Activated CD4-positive, alpha-beta memory T cell treated with anti-CD3 and anti-CD28 coated beads for 36 hours (primary cell): ENCODE measurements around the gene SMOC2. TPM values are rescaled to one million over a fixed set of nuclear protein-coding genes. Genes with fewer than 3 reads are reported as not detected.

ENCODE experiments used
- CTCF ChIA-PET: fragments of 350-600 bp; sonication (Branson Sonifier 250); formaldehyde crosslinking; loops from one replicate; lab custom pipeline; 2021; ENCODE audit warnings: antibody characterized with exemption, inconsistent platforms; lab: Charles Lee
- POLR2A ChIA-PET: fragments of 350-600 bp; sonication (Branson Sonifier 250); formaldehyde crosslinking; loops from one replicate; lab custom pipeline; 2021; ENCODE audit warnings: antibody characterized with exemption; lab: Charles Lee
- DNase-seq: peaks from one replicate; pipeline ENCODE4 v3.0.0-alpha.2; 2020
- H3K27ac Mint-ChIP-seq: one replicate; pipeline ENCODE4 v1.8.0; 2021; ENCODE audit warnings: mixed read lengths
- H3K27me3 Mint-ChIP-seq: one replicate; pipeline ENCODE4 v1.8.0; 2021; ENCODE audit warnings: mixed read lengths
- H3K36me3 Mint-ChIP-seq: one replicate; pipeline ENCODE4 v1.8.0; 2021; ENCODE audit warnings: mixed read lengths
- H3K4me1 Mint-ChIP-seq: one replicate; pipeline ENCODE4 v1.8.0; 2021; ENCODE audit warnings: low read depth, mixed read lengths
- H3K4me3 Mint-ChIP-seq: one replicate; pipeline ENCODE4 v1.8.0; 2021; ENCODE audit warnings: mild to moderate bottlenecking, mixed read lengths
- H3K9me3 Mint-ChIP-seq: one replicate; pipeline ENCODE4 v1.8.0; 2021; ENCODE audit warnings: mixed read lengths
- intact Hi-C: fragments of 100-400 bp; cut with micrococcal nuclease; formaldehyde crosslinking; loops from one replicate; pipeline ENCODE4 v1.15.1; 2023
- total RNA-seq, 2 experiments: library from RNA; stranded (reverse); gene quantifications; one replicate each; pipeline ENCODE4 v1.2.3, GENCODE V29; 2021

Gene SMOC2
- total RNA-seq, 2 experiments from 2014 or later: not detected

GRCh38 chr6:168499045-168499650, 58.2 kb downstream of the SMOC2 start:
- DNase-seq: no peak
- no peak overlapping the region for H3K27ac Mint-ChIP-seq

DNA sequence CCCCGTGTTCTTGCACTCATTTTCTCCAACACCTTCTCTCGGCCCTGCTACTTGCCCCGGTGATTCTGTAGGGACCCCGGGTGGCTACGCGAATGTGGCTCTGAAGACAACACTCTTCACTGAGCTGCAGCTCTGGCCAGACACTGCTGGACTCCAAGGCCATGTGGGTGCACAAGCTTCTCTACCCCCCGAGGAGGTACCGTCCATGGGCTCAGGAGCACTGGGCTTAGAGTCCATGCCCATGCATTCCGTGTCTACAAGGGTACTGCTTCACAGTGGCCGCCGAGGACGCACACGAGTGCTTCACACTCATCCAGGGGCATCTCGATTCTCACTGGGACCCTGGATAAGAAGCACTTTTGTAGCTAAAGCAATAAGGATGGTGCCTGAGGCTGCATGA, 59.5 kb downstream of the SMOC2 start:
- CTCF ChIA-PET: interaction anchor here (1.2 kb wide), 1 partner anchor 17 kb away, joined by 3 read pairs; no protein-coding TSS in a partner anchor
- H3K4me1 Mint-ChIP-seq: no peaks in the 10 kb centered on the region
- DNase-seq: no peak
- peaks cover 2% of the 10 kb centered on the region for H3K27me3 Mint-ChIP-seq
- no peak overlapping the region for H3K4me3 Mint-ChIP-seq
- POLR2A ChIA-PET: no interaction called here
- H3K27ac Mint-ChIP-seq: no peak overlapping the region
- intact Hi-C loops: no loop called here
- no peaks in the 10 kb centered on the region for H3K36me3 Mint-ChIP-seq
- H3K9me3 Mint-ChIP-seq: no peaks in the 10 kb centered on the region

More at GRCh38 chr6:168499045-168499650, 58.2 kb downstream of the SMOC2 start:
- Mint-ChIP-seq H3K9me3 (no peaks in the 10 kb centered on the region), H3K36me3 (no peaks in the 10 kb centered on the region), H3K4me1 (no peaks in the 10 kb centered on the region), H3K4me3 (no peak overlapping the region), H3K27me3 (peaks cover 2% of the 10 kb centered on the region)
- ChIA-PET CTCF (no interaction called here), POLR2A (no interaction called here)
- intact Hi-C loops: no loop called here

DNA sequence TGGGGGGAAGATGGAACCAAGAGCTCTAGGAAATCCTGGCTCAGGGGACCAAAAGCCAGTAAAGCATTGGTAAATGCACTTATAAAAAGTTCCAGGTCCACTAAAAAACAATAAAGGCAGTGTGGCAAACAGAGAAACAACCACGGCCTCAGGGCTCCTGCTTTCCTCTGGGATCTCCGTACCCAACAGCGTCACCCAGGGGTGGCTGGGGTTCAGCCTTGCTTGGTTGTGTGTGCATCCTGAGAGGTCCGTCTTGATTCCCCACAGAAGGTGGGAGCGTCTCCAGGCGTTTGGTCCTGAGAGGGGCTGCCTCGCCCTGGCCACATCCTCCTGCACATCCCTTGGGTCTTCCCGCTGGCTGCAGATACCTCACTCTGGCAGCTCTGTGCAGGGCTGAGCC, 60.6 kb downstream of the SMOC2 start:
- H3K4me1 Mint-ChIP-seq: no peaks in the 10 kb centered on the region
- H3K36me3 Mint-ChIP-seq: no peaks in the 10 kb centered on the region
- no peaks in the 10 kb centered on the region for H3K9me3 Mint-ChIP-seq
- no peak overlapping the region for H3K4me3 Mint-ChIP-seq
- no peak for DNase-seq
- intact Hi-C loops: no loop called here
- H3K27ac Mint-ChIP-seq: no peak overlapping the region
- ChIA-PET POLR2A (no interaction called here), CTCF (interaction anchor here (1.2 kb wide), 1 partner anchor 16 kb away, joined by 3 read pairs; no protein-coding TSS in a partner anchor)
- peaks cover 2% of the 10 kb centered on the region for H3K27me3 Mint-ChIP-seq

DNA sequence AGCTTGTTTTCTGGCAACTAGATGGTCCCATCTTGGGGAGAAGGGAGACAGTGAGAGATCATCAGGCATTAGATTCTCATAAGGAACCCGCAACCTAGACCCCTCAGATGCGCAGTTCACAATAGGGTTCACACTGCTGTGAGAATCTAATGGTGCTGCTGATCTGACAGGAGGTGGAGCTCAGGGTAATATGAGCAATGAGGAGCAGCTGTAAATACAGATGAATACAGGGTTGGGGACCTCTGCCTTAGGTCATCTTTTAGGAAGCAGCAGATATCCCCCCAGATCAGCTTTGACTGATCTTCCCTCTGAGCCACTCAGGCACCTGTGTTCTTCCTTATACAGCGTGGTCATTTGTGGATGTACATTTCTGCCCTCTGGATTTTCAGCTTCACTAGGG, 63.4 kb downstream of the SMOC2 start:
- H3K36me3 Mint-ChIP-seq: no peaks in the 10 kb centered on the region
- no peaks in the 10 kb centered on the region for H3K4me1 Mint-ChIP-seq
- no peak overlapping the region for H3K4me3 Mint-ChIP-seq
- H3K27me3 Mint-ChIP-seq: peaks cover 2% of the 10 kb centered on the region
- H3K27ac Mint-ChIP-seq: no peak overlapping the region
- H3K9me3 Mint-ChIP-seq: no peaks in the 10 kb centered on the region
- no peak for DNase-seq
- ChIA-PET CTCF (no interaction called here), POLR2A (no interaction called here)
- intact Hi-C loops: no loop called here

GRCh38 chr6:168506460-168506859, 65.5 kb downstream of the SMOC2 start:
- ChIA-PET CTCF (no interaction called here), POLR2A (no interaction called here)
- no peaks in the 10 kb centered on the region for H3K9me3 Mint-ChIP-seq
- H3K4me1 Mint-ChIP-seq: no peaks in the 10 kb centered on the region
- intact Hi-C loops: no loop called here
- H3K36me3 Mint-ChIP-seq: no peaks in the 10 kb centered on the region
- H3K27me3 Mint-ChIP-seq: peaks cover 2% of the 10 kb centered on the region
- H3K4me3 Mint-ChIP-seq: no peak overlapping the region
- DNase-seq: no peak
- H3K27ac Mint-ChIP-seq: no peak overlapping the region

DNA sequence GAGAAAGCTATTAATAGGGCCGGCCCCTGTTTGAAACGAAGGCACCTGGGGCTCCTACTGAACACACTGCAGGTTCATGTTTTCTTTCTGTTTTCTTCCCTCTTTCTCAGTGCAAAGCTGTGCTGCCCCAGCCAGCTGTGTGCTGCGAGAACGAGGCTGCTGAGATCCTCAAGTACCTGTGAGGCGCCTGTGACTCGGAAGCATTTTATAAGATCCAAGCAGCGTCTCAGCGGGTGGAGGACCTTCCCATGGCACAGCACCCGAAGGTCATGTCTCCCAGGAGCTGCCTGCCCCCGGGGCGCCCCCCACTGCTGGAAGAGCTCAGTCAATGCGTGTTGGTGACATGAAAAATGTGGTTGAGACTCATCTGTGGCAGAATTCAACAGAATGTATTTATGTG, 66.3 kb downstream of the SMOC2 start:
- Mint-ChIP-seq H3K27me3 (peaks cover 2% of the 10 kb centered on the region), H3K9me3 (no peaks in the 10 kb centered on the region), H3K36me3 (no peaks in the 10 kb centered on the region), H3K4me1 (no peaks in the 10 kb centered on the region), H3K27ac (no peak overlapping the region), H3K4me3 (no peak overlapping the region)
- intact Hi-C loops: no loop called here
- DNase-seq: no peak
- ChIA-PET POLR2A (no interaction called here), CTCF (no interaction called here)

DNA sequence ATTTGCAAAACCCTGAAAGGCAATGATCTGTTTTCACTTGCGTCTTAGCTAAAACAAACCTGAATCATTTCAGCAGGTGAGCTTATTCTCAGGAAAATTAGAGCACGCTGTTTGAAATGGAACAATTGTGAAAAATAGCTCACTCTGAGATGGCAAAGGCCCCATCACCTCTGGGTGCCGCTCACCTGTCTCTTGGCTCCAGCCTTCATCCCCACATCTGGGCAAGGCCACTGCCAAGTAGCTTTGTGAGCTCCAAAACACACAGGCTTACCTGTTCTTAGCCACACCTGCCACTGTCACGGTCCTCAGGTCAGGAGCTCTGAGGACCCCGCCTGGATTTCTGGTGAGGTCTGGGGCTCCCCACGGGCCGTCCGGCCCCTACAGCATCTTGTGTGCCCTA, 66.7 kb downstream of the SMOC2 start:
- ChIA-PET CTCF (no interaction called here), POLR2A (no interaction called here)
- Mint-ChIP-seq H3K36me3 (no peaks in the 10 kb centered on the region), H3K4me1 (no peaks in the 10 kb centered on the region), H3K27me3 (peaks cover 2% of the 10 kb centered on the region), H3K27ac (no peak overlapping the region), H3K9me3 (no peaks in the 10 kb centered on the region), H3K4me3 (no peak overlapping the region)
- intact Hi-C loops: no loop called here
- no peak for DNase-seq

DNA sequence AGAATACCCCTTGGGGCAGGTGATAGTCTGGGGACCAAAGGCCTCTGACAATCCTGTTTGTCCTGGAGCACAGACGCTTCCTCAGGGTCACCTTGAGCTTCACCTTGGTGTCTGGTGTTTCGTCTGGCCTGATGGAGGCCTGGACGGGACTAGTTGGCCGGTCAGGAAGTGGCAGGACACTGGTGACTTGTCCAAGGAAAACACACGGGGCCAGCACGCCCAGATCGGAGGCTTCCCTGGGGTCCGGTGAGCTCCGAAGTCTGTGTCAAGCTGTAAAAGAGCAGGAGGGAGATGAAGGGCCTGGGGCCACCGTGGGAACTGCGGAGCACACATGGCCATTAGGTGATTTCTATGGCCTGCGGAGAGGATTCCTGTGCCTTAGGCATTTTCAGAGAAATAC, 67.9 kb downstream of the SMOC2 start:
- DNase-seq: no peak
- Mint-ChIP-seq H3K36me3 (no peaks in the 10 kb centered on the region), H3K27me3 (peaks cover 2% of the 10 kb centered on the region), H3K4me1 (no peaks in the 10 kb centered on the region), H3K4me3 (no peak overlapping the region), H3K9me3 (no peaks in the 10 kb centered on the region), H3K27ac (no peak overlapping the region)
- ChIA-PET POLR2A (no interaction called here), CTCF (no interaction called here)
- intact Hi-C loops: no loop called here

DNA sequence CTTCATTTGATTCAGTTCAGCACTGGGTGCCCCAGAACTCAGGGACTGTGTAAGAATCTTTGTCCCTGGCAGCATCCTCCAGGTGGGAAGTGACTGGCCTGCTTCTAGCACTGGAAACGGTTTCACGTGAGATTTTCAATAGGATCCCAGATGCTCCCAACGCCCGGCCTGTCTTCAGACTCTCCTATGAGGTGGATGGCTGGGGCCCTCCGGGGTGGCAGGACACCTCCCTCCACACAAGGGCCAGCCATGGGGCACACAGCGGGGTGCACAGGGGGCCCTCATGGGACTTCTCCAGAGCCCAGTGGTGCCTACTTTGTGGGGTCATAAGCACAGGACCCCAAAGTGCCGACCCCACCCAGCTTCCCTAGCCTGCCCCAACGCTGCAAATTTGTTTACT, 72.8 kb downstream of the SMOC2 start:
- POLR2A ChIA-PET: no interaction called here
- CTCF ChIA-PET: no interaction called here
- DNase-seq: no peak
- intact Hi-C loops: no loop called here
- no peaks in the 10 kb centered on the region for H3K4me1 Mint-ChIP-seq
- no peaks in the 10 kb centered on the region for H3K36me3 Mint-ChIP-seq
- H3K9me3 Mint-ChIP-seq: no peaks in the 10 kb centered on the region
- H3K4me3 Mint-ChIP-seq: no peak overlapping the region
- no peak overlapping the region for H3K27ac Mint-ChIP-seq
- H3K27me3 Mint-ChIP-seq: no peaks in the 10 kb centered on the region

DNA sequence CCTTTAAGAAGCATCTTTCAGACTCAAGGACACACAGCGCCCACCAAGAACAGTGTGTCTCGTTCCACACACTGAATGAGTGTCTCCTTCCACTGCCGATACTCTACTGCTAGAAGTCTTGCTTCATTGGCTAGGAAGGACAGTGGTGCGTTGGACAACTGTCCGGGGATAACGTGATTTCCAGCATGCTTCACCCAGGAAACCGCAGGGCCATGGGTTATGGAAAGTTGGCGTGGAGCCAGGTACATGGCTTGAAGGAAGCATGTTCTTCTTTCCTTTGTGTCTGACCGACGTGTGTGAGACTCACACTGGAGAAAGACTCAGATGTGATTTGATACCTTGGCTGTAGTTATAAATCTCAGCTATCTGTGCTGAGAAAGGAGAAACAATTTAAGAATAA, 73.2 kb downstream of the SMOC2 start:
- H3K4me1 Mint-ChIP-seq: no peaks in the 10 kb centered on the region
- ChIA-PET CTCF (no interaction called here), POLR2A (no interaction called here)

DNA sequence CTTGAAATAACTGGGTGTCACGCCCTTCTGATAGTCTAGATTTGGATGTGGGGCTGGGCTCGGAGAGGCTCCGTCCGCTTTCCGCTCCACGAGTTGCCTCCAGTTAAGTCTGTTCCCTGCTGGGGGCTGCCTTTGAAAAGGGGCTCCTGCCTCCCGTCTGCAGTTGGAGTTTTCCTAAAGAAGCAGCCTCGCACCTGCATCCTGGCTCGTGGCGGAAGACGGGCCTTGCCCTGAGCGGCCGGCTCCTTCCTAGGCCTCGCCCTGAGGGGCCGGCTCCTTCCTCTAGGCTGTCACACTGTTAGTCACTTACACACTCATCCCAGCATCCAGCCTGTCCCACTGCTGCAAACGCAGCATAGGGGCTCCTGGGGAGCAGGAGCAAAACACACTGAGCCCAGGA, 74.4 kb downstream of the SMOC2 start:
- Mint-ChIP-seq H3K27ac (no peak overlapping the region), H3K27me3 (no peaks in the 10 kb centered on the region), H3K9me3 (no peaks in the 10 kb centered on the region), H3K36me3 (no peaks in the 10 kb centered on the region), H3K4me1 (no peaks in the 10 kb centered on the region), H3K4me3 (no peak overlapping the region)
- intact Hi-C loops: no loop called here
- CTCF ChIA-PET: no interaction called here
- POLR2A ChIA-PET: no interaction called here
- DNase-seq: no peak

More for the DNA sequence above, 73.2 kb downstream of the SMOC2 start:
- H3K36me3 Mint-ChIP-seq: no peaks in the 10 kb centered on the region
- DNase-seq: no peak
- H3K9me3 Mint-ChIP-seq: no peaks in the 10 kb centered on the region
- intact Hi-C loops: no loop called here
- H3K27ac Mint-ChIP-seq: no peak overlapping the region
- H3K27me3 Mint-ChIP-seq: no peaks in the 10 kb centered on the region
- no peak overlapping the region for H3K4me3 Mint-ChIP-seq

DNA sequence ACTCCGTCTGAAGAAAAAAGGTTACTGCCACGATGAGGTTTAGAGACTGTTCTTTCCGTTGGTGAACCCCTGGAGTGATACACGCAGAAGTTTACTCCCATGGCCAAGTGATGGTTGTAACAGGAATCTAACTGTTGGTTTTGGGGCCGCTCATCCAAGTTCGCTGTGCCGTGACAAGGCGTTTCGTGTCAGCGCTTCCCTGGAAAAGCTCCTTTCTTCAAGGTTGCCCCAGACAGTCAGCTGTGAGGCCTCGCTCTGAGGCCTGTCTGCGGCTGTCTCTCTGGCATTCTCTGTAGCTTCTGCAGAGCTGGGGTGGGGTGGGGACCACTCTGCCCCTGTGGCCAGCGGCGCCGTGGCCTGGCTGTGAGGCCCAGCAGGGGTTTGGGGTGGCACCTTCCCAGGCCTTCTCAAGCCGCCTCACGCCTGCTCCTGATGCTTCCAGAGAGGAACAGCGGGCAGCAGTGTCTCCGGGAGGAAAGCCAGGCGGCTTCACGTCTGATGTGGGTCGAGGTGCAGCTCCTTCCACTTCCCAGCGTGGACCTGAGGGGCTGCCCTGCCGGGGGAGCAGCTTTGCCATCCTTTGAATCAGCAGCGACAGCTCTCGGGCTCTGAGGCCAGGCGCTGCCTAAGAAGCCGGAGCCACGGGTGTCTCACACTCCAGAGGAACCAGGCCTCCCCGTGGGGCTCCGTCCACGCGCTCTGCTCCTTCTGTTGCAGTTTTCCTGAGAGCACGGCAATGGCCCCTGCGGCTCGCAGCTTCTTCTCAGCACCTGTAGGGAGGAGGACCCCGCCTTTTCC, 76.2 kb downstream of the SMOC2 start:
- ChIA-PET POLR2A (no interaction called here), CTCF (interaction anchor here (1.2 kb wide), 1 partner anchor 16 kb away, joined by 3 read pairs; no protein-coding TSS in a partner anchor)
- DNase-seq: no peak
- Mint-ChIP-seq H3K27ac (no peak overlapping the region), H3K9me3 (no peaks in the 10 kb centered on the region), H3K4me3 (no peak overlapping the region), H3K27me3 (no peaks in the 10 kb centered on the region), H3K36me3 (no peaks in the 10 kb centered on the region), H3K4me1 (no peaks in the 10 kb centered on the region)
- intact Hi-C loops: no loop called here
